ENCODE data around the gene THEMIS. TPM values are rescaled to one million over a fixed set of nuclear protein-coding genes. Genes with fewer than 3 reads are reported as not detected.

Gene THEMIS
- polyA plus RNA-seq, 1 donor (not counting 4 experiments of a cell fraction or from before 2014, with no cell fraction given) = not detected

DNA sequence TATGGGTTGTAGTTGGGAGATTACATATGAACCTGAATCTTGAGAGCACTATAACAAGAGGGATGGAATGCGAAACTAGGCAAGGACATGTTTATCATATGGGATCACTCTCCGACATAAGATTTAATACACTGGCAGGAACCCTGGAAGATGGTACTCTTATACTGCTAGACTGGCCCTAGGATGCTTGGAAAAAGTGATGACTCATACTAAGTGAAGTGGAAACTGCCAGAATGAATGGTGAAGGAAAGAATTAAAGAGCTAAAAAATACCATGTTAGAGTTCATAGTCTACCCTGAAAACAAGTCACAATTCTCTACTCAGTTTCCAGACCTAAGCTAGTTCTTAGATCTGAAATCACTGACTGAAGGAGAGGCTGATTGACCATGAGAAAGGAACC lies 45.5 kb upstream of the THEMIS start:
- no peak overlapping the region for H2AFZ ChIP-seq (ENCODE audit: control insufficient read depth, low read length)
- TF ChIP-seq EZH2 (IDR thresholded peaks at IDR 0.05; ENCODE audit: low read length) (no peak), CTCF (optimal IDR thresholded peaks at IDR 0.05 in 1 of 3, IDR thresholded peaks at IDR 0.05 in 1 of 3, conservative IDR thresholded peaks at IDR 0.05 in 1 of 3; ENCODE audit: extremely low read depth in 1 of 3, insufficient read depth in 2 of 3, low read length in 3 of 3) (no peak)

GRCh38 chr6:127945434-127946097 lies 44.7 kb upstream of the THEMIS start:
- H3K9ac ChIP-seq (ENCODE audit: control insufficient read depth, extremely low read depth, insufficient read depth, low read length) = no peak overlapping the region
- H3K4me2 ChIP-seq (ENCODE audit: control insufficient read depth, extremely low read depth, insufficient read depth, low read depth, low read length) = no peak overlapping the region
- FAIRE-seq (no peak), DNase-seq (ENCODE audit: low read depth, low spot score) (no peak)
- H3K27me3 ChIP-seq (ENCODE audit: control insufficient read depth, extremely low read depth, insufficient read depth, low read length) = no peaks in the 10 kb centered on the region
- no peaks in the 10 kb centered on the region for H3K4me1 ChIP-seq (ENCODE audit: control insufficient read depth, extremely low read depth, insufficient read depth, low read length)
- H2AFZ ChIP-seq (ENCODE audit: control insufficient read depth, low read length) = no peak overlapping the region
- no peaks in the 10 kb centered on the region for H3K79me2 ChIP-seq (ENCODE audit: control insufficient read depth, insufficient read depth, low read length)
- H3K4me3 ChIP-seq (ENCODE audit: control insufficient read depth in 2 of 3, extremely low read depth in 1 of 3, insufficient read depth in 2 of 3, low read depth in 1 of 3, low read length in 3 of 3) = no peak overlapping the region
- H3K9me1 ChIP-seq (ENCODE audit: control insufficient read depth, extremely low read depth, insufficient read depth, low read length) = no peaks in the 10 kb centered on the region
- no peak for TF ChIP-seq CTCF (optimal IDR thresholded peaks at IDR 0.05 in 1 of 3, IDR thresholded peaks at IDR 0.05 in 1 of 3, conservative IDR thresholded peaks at IDR 0.05 in 1 of 3; ENCODE audit: extremely low read depth in 1 of 3, insufficient read depth in 2 of 3, low read length in 3 of 3)
- TF ChIP-seq EZH2 (IDR thresholded peaks at IDR 0.05; ENCODE audit: low read length) = no peak
- no peaks in the 10 kb centered on the region for H3K9me3 ChIP-seq (ENCODE audit: control insufficient read depth, low read depth, low read length)
- H3K27ac ChIP-seq (ENCODE audit: control insufficient read depth, insufficient read depth, low read length) = no peak overlapping the region
- dilution Hi-C loops (cut with MboI; ENCODE audit: extremely low pct_ligation_motif_present, low sequenced_read_pairs) = no loop called here
- H3K36me3 ChIP-seq (ENCODE audit: control insufficient read depth in 2 of 2, extremely low read depth in 1 of 2, insufficient read depth in 2 of 2, low read length in 2 of 2) = no peaks in the 10 kb centered on the region
- no peaks in the 10 kb centered on the region for H4K20me1 ChIP-seq (ENCODE audit: control insufficient read depth, extremely low read depth, insufficient read depth, low read length)

More for the DNA sequence above, 45.5 kb upstream of the THEMIS start:
- H3K4me1 ChIP-seq (ENCODE audit: control insufficient read depth, extremely low read depth, insufficient read depth, low read length) = no peaks in the 10 kb centered on the region
- H3K36me3 ChIP-seq (ENCODE audit: control insufficient read depth in 2 of 2, extremely low read depth in 1 of 2, insufficient read depth in 2 of 2, low read length in 2 of 2) = no peaks in the 10 kb centered on the region
- no peak for FAIRE-seq
- no peak overlapping the region for H3K4me3 ChIP-seq (ENCODE audit: control insufficient read depth in 2 of 3, extremely low read depth in 1 of 3, insufficient read depth in 2 of 3, low read depth in 1 of 3, low read length in 3 of 3)
- dilution Hi-C loops (cut with MboI; ENCODE audit: extremely low pct_ligation_motif_present, low sequenced_read_pairs) = no loop called here
- no peaks in the 10 kb centered on the region for H3K27me3 ChIP-seq (ENCODE audit: control insufficient read depth, extremely low read depth, insufficient read depth, low read length)
- H3K79me2 ChIP-seq (ENCODE audit: control insufficient read depth, insufficient read depth, low read length) = no peaks in the 10 kb centered on the region
- no peak overlapping the region for H3K9ac ChIP-seq (ENCODE audit: control insufficient read depth, extremely low read depth, insufficient read depth, low read length)
- DNase-seq (ENCODE audit: low read depth, low spot score) = no peak
- H3K4me2 ChIP-seq (ENCODE audit: control insufficient read depth, extremely low read depth, insufficient read depth, low read depth, low read length) = no peak overlapping the region
- no peaks in the 10 kb centered on the region for H4K20me1 ChIP-seq (ENCODE audit: control insufficient read depth, extremely low read depth, insufficient read depth, low read length)
- no peaks in the 10 kb centered on the region for H3K9me1 ChIP-seq (ENCODE audit: control insufficient read depth, extremely low read depth, insufficient read depth, low read length)
- H3K27ac ChIP-seq (ENCODE audit: control insufficient read depth, insufficient read depth, low read length) = no peak overlapping the region
- H3K9me3 ChIP-seq (ENCODE audit: control insufficient read depth, low read depth, low read length) = no peaks in the 10 kb centered on the region
